Measurements from ENCODE around the gene ACOT13.
A peak's percentile ranks its signal among the peaks of the same experiment; 100 is the strongest.
"Not testable (repeated sequence)": the region's sequence is repeated elsewhere in the genome, so short reads cannot be mapped to it uniquely, and the experiment has no call there.

Gene ACOT13

GRCh38 chr6:24663189-24663588 lies 3.7 kb upstream of the ACOT13 start:
- no peak for DNase-seq

- DNase-seq: no peak
These were observed 2.6 kb upstream of the ACOT13 start for GRCh38 chr6:24664046-24664987.

GRCh38 chr6:24666097-24666640 lies 708 bp upstream of the ACOT13 start:
- peak in 2 of 4 experiments; percentile 15 to 38 for DNase-seq

GRCh38 chr6:24667378-24667803 lies 514 bp downstream of the ACOT13 start:
- DNase-seq: no peak

- DNase-seq: not testable (repeated sequence)
These were observed 1.5 kb downstream of the ACOT13 start for GRCh38 chr6:24668066-24668996.

- no peak for DNase-seq
These were observed 2.1 kb downstream of the ACOT13 start for GRCh38 chr6:24668997-24669361.

- not testable (repeated sequence) for DNase-seq
These were observed 3.6 kb downstream of the ACOT13 start for GRCh38 chr6:24670492-24670891.

GRCh38 chr6:24671077-24671476 lies 4.2 kb downstream of the ACOT13 start:
- DNase-seq: not testable (repeated sequence)

- DNase-seq: no peak
These were observed 5.8 kb downstream of the ACOT13 start for GRCh38 chr6:24672620-24673182.

GRCh38 chr6:24673625-24674024 lies 6.7 kb downstream of the ACOT13 start:
- no peak for DNase-seq

GRCh38 chr6:24678792-24679352 lies 12.0 kb downstream of the ACOT13 start:
- DNase-seq: not testable (repeated sequence)

- no peak for DNase-seq
These were observed 13.7 kb downstream of the ACOT13 start for GRCh38 chr6:24680582-24680981.

- no peak for DNase-seq
These were observed 16.7 kb downstream of the ACOT13 start for GRCh38 chr6:24683297-24684296.

GRCh38 chr6:24686408-24686807 lies 19.5 kb downstream of the ACOT13 start:
- DNase-seq: no peak

GRCh38 chr6:24686946-24687345 lies 20.1 kb downstream of the ACOT13 start:
- no peak for DNase-seq

- no peak for DNase-seq
These were observed 23.1 kb downstream of the ACOT13 start for GRCh38 chr6:24689964-24690363.

- no peak for DNase-seq
These were observed 23.7 kb downstream of the ACOT13 start for GRCh38 chr6:24690593-24690992.

- no peak for DNase-seq
These were observed 24.7 kb downstream of the ACOT13 start for GRCh38 chr6:24691550-24691949.

- no peak for DNase-seq
These were observed 25.1 kb downstream of the ACOT13 start for GRCh38 chr6:24692003-24692402.

- no peak for DNase-seq
These were observed 25.5 kb downstream of the ACOT13 start for GRCh38 chr6:24692415-24692814.
